Effector CD8-positive, alpha-beta T cell (primary cell): ENCODE measurements around the gene ATAD2B.

Source experiments
- DNase-seq: peaks from one replicate; lab custom pipeline; 2025; lab: John Stamatoyannopoulos, UW

Gene ATAD2B

GRCh38 chr2:23703037-23703582 lies 223.8 kb downstream of the ATAD2B start:
- no peak for DNase-seq

- DNase-seq, result no peak
Observed at GRCh38 chr2:23700627-23701026, 226.3 kb downstream of the ATAD2B start.

GRCh38 chr2:23699580-23699925 lies 227.4 kb downstream of the ATAD2B start:
- no peak for DNase-seq

- DNase-seq, result no peak
Observed at GRCh38 chr2:23698721-23699579, 228.0 kb downstream of the ATAD2B start.
